Stimulated activated CD4-positive, alpha-beta T cell treated with anti-CD3 and anti-CD28 coated beads, Interleukin-12 subunit alpha, Interleukin-12 subunit beta, amount 100 ng/mL, for 48 hours (primary cell): ENCODE data around the gene SCRG1.

ENCODE experiments used
- DNase-seq, 3 donors: peaks; one replicate each; pipeline ENCODE4 v3.0.0-alpha.2; 2020; ENCODE audit warnings: low read depth in 2 of 3, low spot score in 1 of 3

The SCRG1 gene

DNA sequence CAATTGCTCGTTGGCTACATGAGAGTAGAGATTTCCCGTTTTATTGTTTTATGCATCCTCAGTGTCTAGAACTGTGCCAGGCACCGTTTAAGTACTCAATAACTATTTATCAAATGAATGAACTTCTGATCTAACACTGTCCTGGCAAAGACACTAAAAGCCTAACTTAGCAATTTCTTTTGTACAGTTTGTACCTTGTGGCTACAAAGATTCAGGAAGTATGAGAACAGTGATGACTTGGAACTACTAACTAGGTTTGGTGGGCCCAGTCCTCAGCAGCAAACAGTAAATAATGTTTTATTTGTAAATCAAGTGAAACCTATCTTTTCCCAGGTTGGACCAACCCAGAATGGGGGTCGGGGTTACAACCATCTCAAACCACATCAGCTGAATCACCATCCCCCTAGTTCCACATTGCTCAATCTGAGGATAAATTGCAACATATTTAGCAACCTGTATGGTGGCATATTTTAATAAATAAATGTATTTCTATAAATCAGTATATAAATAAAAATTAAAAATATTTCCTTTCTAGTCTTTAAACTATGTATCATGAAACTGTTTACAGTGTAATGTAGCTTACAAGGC lies 12.3 kb upstream of the SCRG1 start:
- DNase-seq: no peak

GRCh38 chr4:173410079-173410478 lies 11.2 kb upstream of the SCRG1 start:
- no peak for DNase-seq

DNA sequence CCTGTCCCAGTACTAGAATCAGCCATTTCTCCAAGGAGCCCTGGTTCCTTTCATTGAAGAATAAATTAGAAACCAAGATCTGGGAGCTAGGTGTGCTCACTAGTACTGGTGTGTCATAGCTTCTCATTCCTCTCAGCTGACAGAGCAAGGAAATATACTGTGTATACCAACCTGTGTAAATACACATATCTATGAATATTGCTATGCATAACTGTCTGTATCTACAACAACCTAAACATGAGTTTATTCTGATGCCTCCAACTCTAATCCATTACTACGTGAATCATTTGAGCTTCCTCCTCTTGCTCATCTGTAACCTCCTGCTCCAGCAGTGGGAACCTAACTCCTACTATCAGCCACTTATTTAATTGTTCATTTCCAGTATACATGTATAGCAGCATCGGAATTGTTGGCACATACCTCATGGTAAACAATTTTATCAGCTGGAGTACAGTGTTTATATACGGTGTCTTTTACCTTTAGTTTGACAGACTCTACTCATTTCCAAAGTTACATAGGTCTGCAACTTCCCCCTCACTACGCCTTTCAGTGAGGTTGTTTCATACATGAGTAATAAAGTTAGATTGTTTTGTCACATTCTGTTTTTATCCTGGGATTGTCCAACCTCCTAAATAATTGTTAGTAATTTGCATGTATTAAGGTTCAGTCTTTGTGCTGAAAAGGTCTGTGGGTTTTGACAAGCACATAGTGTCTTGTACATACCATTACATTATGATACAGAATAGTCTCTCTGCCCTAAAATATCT lies 7.1 kb upstream of the SCRG1 start:
- no peak for DNase-seq

DNA sequence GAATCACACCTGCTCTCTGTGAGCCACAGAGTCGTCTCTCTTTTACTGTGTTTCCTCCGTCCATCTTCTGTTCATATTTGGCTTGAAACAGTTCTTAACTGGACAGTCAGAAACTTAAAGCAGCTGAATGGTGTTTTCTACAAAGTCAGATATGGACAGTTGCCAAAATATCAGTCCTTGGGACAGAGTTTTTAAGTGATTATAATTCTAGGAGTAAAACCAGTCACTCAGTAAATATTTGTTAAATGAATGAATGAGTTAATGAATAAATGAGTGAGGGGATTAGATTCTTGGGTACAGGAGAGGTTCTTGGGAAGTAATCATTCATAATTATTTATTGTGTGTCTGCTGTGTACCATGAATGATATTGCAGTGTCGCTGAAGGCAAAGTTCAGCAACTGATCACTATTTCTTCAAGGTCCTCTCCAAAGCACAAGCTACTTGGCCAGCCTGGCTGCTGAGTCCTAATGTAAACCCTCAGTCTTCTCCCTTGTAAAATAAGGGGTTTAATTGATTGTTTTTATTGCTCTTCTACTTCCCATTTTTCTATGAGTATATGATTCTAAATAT lies 5.5 kb upstream of the SCRG1 start:
- no peak for DNase-seq

DNA sequence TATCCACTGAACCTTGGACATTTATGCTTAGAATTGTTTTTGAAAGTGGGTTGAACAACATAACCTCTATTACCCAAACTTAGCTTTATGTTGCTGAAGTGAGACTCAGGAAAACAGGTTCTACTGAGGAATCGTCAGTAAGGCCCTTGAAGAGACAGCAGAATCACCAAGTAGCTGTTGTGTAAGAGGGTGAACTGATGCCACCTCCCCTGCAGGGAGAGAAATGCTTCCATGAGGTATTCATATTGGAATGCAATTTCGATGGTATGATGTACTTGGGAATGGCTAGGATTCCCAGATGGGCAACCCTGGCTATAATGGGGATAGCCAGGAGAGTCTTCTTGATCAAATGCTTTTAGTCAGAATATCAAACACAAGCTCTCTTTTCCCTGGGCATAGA lies 4.1 kb upstream of the SCRG1 start:
- no peak for DNase-seq

GRCh38 chr4:173401063-173401462 lies 2.1 kb upstream of the SCRG1 start:
- no peak for DNase-seq

DNA sequence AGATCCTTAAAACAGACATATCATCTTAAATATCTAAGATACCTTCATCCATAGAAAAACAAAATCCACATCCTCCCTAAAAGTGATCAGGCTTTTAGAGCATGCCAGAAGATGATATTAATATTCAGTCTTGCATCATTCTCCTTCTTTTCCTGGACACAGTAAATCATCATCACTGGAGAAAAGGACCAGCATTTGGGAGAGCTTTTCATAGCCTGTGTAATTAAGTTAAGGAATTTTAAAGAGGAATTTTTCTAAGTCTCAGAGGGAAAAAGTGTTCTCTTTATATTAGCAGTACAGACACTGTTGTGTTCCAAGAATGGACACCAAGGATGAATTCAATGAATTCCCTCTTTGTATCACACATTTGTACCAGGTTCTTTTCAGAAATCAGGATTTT lies 696 bp downstream of the SCRG1 start:
- no peak for DNase-seq

DNA sequence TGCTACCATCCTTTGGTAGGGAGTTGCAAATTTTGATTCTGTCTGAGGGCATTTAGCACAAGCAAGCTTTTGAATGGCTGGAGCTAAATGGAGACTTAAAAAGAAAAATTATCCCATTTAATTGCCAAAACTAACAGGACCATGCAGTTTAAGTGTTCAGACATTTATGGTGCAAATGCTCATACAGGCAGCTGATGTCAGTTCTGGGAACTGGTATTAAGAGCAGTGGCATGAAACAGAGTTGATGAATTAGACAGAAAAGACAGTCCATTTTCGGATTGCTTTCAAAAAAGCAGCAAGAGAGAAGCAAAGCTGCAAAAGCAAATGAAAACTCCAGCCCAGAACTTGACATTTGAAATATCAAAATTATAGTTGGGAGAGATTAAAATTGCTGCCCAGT lies 1.3 kb downstream of the SCRG1 start:
- no peak for DNase-seq

GRCh38 chr4:173391701-173392100 lies 7.2 kb downstream of the SCRG1 start:
- DNase-seq: no peak

DNA sequence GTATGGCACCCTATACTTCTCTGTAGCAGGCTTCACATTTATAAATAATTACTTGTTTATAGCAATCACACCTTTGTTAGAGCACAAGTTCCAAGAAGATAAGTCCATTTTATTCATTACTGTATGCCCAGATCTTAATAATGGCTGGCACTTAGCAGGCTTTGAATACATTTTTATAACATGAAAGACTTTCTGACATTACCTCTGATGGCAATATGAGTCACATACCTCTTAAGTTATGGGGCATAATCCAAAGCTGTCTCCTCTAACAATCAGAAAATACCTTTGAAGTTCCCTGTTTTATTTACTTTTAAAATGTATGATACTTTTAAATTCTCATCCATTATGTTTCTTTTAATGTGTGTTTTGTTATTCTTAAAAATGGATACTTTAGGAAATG lies 12.2 kb downstream of the SCRG1 start:
- no peak for DNase-seq

- DNase-seq: no peak
Observed at GRCh38 chr4:173382349-173382748, 16.6 kb downstream of the SCRG1 start.

DNA sequence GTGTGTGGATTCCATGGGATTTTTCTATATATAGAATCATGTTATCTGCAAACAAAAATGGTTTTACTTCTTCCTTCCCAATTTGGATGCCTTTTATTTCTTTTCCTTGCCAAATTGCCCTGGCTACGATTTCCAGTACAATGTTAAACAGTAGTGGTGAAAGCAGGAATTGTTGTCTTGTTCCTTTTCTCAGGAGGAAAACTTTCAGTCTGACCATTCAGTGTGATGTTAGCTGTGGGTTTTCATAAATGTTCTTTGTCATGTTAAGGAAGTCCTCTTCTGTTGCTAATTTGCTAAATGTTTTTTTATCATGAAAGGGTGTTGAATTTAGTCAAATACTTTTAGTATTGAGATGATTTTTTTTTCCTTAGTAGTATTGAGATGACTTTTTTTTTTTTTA lies 17.3 kb downstream of the SCRG1 start:
- no peak for DNase-seq

- no peak for DNase-seq
Observed at GRCh38 chr4:173380987-173381386, 17.9 kb downstream of the SCRG1 start.

DNA sequence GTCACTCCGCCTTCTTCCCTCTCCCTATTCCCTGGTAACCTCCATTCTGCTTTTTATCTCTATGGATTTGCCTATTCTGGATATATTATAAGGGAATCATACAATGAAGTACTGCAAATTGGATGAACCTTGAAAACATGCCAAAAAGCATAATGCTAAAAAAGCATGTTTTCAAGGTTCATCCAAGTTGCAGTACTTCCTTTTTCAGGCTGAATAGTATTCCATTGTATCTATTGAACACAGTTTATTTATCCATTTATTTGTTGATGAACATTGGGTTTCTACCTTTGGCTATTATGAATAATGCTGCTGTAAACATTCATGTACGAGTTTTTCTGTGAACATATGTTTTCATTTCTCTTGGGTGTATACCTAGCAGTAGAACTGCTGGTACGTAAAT lies 19.0 kb downstream of the SCRG1 start:
- DNase-seq: no peak

- no peak for DNase-seq
Observed at GRCh38 chr4:173374588-173374987, 24.3 kb downstream of the SCRG1 start.

GRCh38 chr4:173371292-173372192 lies 27.4 kb downstream of the SCRG1 start:
- DNase-seq: peak in 2 of 3 donors; percentile 28 to 29

- DNase-seq: peak; percentile 91 to 95 (median 93)
Observed at GRCh38 chr4:173370477-173371291, 28.2 kb downstream of the SCRG1 start, which contains the start of gene SAP30. Gene SAP30, plus strand, starts transcription at chr4:173370954. Its CDS starts 229 bp downstream, at chr4:173371183.

- peak; percentile 46 to 51 (median 50) for DNase-seq
Observed at GRCh38 chr4:173370130-173370476, 28.8 kb downstream of the SCRG1 start.

DNA sequence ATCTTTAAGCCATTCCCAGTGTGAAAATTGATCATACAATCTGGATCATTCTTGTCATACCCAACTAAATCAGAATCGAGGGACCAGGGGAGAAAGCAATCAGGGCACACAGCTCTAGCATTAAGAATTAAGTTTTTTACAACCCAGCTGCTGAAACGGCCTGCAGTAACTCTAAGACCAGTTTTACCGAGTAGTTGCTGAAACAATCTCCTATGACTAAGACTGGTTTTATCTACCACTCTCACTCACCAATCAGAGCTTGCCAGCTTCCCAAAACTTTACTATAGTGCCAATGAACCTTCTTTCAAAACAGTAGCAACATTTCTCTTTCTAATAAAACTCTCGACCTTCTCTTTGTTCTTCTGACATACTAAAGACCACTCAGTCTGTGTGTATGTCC lies 31.0 kb downstream of the SCRG1 start:
- no peak for DNase-seq

DNA sequence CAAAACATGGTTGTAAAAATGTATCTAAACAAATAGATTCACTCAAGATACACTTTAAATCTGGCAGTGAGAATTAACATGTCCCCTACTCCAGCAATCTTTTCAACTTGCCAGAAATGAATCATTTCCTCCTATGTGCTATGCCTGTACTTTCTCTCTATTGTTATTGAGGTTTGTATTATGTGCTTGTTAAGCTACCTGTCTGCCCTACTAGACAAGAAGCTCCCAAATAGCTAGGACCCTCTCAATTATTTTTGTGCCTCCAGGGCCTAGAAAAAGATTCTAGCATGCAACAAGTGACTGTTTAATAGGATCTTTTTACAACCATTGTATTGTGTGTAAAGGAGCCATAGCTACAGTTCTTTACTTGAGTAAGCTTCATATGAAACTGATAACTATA lies 31.6 kb downstream of the SCRG1 start:
- DNase-seq: no peak
